ENCODE data around the gene STPG4. TPM values are rescaled to one million over a fixed set of nuclear protein-coding genes. Genes with fewer than 3 reads are reported as not detected.

The STPG4 gene
- total RNA-seq, 1 donor from 2014 or later: 2.9 TPM

- no peak for DNase-seq (ENCODE audit: extremely low spot score in 2 of 2)
- Histone ChIP-seq H3K9me3 (no peaks in the 10 kb centered on the region), H3K4me1 (peaks cover 87% of the 10 kb centered on the region), H3K36me3 (no peaks in the 10 kb centered on the region), H3K27me3 (no peaks in the 10 kb centered on the region), H3K27ac (peak overlapping the region; percentile 87), H3K4me3 (no peak overlapping the region)
- intact Hi-C loops (cut with DNase I): no loop called here
- TF ChIP-seq POLR2AphosphoS5 (IDR thresholded peaks at IDR 0.05; ENCODE audit: insufficient read depth in 1 of 2, low read depth in 1 of 2): no peak
- TF ChIP-seq CTCF (IDR thresholded peaks at IDR 0.05): no peak
- no peak for TF ChIP-seq POLR2A (IDR thresholded peaks at IDR 0.05)
These were observed 87.2 kb downstream of the STPG4 start for GRCh38 chr2:47067788-47068407.

DNA sequence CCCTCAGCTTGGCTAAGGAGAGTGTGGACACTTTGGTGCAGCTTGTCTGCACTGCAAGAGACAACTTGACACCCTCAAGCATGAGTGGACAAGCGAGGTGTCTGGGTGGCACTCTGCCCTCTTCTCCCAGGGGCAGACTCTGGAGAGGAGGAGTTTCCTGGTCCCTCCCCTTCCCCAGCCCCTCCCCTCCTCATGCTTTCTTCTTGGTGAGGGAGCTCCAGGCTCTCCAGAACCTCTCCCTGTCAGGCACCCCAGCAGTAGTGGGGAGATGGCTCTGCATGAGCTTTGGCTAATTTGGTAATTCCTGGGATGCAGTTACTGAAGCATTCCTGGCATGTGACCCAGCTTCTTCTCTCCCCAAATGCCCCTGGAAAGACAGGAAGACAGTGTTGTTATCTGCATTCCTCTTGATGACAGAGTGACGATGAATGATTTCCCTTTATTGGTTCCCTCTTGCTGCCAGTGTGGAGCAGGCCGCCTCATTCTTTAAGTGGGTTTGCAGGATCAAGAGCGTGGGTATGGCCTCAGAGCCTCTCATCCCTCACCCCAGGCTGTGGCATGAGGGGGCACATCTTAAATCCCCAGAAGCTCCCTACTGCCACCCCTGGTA is 89.2 kb downstream of the STPG4 start:
- no peaks in the 10 kb centered on the region for H3K9me3 ChIP-seq
- peak overlapping the region; percentile 69 for H3K27ac ChIP-seq
- TF ChIP-seq POLR2AphosphoS5 (IDR thresholded peaks at IDR 0.05; ENCODE audit: insufficient read depth in 1 of 2, low read depth in 1 of 2) (no peak), POLR2A (IDR thresholded peaks at IDR 0.05) (no peak), CTCF (IDR thresholded peaks at IDR 0.05) (no peak)
- DNase-seq (ENCODE audit: extremely low spot score in 2 of 2): no peak
- intact Hi-C loops (cut with DNase I): no loop called here
- H3K36me3 ChIP-seq: peaks cover 0 to 13% of the 10 kb centered on the region in 2 donors
- no peaks in the 10 kb centered on the region for H3K27me3 ChIP-seq
- H3K4me3 ChIP-seq: no peak overlapping the region
- H3K4me1 ChIP-seq: peaks cover 80% of the 10 kb centered on the region

DNA sequence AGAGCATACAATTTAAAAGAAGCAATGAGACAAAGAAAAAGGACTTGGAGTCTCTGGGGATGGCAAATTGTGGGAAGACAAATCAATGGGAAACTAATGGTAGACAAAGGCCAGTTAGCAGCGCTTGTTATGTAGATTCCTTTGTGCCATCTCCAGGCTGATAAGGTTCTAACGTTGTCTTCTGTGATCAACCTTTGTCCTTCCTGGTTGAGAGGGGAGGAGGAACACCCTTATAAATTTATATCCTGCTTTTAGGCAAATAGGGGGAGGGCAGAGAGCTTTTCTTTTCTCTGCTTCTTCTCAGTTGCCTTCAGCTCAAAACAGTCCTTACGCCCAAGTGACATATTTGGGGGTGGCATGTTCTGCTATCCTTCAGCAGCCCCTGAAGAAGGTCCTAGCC is 89.8 kb downstream of the STPG4 start:
- Histone ChIP-seq H3K36me3 (peaks cover 0 to 17% of the 10 kb centered on the region in 2 donors), H3K9me3 (no peaks in the 10 kb centered on the region), H3K27ac (peak overlapping the region; percentile 69), H3K4me3 (no peak overlapping the region), H3K27me3 (no peaks in the 10 kb centered on the region), H3K4me1 (peaks cover 80% of the 10 kb centered on the region)
- DNase-seq (ENCODE audit: extremely low spot score in 2 of 2): no peak
- TF ChIP-seq POLR2A (IDR thresholded peaks at IDR 0.05) (no peak), CTCF (IDR thresholded peaks at IDR 0.05) (no peak), POLR2AphosphoS5 (IDR thresholded peaks at IDR 0.05; ENCODE audit: insufficient read depth in 1 of 2, low read depth in 1 of 2) (no peak)
- intact Hi-C loops (cut with DNase I): no loop called here

DNA sequence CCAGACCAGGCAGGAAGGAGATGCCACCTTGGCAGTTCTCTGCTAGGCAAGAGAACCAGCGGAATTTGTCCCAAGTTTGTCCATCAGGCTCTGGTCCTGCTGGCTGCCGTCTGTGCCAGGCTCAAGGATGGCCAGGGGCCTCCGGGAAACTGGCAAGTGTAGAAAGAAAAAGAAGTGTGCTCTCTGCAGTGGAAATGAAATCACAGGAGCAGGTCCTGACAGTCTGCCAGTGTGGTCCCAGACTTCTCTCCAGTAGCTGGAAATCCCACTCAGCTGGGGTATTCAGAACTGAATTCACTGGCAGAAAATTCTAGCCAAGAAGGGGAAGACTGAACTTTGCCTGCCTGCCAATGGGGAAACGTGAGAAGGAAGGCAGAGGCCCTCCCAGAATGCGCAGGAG is 91.0 kb downstream of the STPG4 start:
- Histone ChIP-seq H3K27me3 (no peaks in the 10 kb centered on the region), H3K36me3 (peaks cover 0 to 17% of the 10 kb centered on the region in 2 donors), H3K27ac (peak overlapping the region; percentile 37), H3K4me3 (no peak overlapping the region), H3K9me3 (no peaks in the 10 kb centered on the region), H3K4me1 (peaks cover 80% of the 10 kb centered on the region)
- DNase-seq (ENCODE audit: extremely low spot score in 2 of 2): no peak
- intact Hi-C loops (cut with DNase I): no loop called here
- TF ChIP-seq POLR2AphosphoS5 (IDR thresholded peaks at IDR 0.05; ENCODE audit: insufficient read depth in 1 of 2, low read depth in 1 of 2): no peak
- TF ChIP-seq CTCF (IDR thresholded peaks at IDR 0.05): no peak
- TF ChIP-seq POLR2A (IDR thresholded peaks at IDR 0.05): no peak

DNA sequence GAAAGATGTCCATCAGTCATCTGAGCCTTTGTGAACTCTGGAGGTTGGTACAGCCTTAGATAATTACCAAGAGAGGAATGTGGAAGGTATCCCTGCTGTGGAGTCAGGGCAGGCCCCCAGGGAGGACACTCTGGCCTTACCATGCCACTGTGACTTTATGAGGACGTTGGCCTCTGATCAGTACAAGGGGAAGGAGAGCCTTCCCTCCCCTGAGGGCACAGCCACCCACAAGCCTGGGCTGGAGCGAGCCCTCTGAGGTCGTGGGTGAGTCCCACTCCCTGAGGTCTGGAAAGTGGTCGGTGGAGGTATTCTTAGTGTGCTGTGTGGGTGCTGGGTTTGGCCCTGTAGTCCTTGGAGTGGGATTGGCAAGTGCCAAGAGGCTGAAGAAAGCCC is 91.6 kb downstream of the STPG4 start:
- no peak for DNase-seq (ENCODE audit: extremely low spot score in 2 of 2)
- peaks cover 80% of the 10 kb centered on the region for H3K4me1 ChIP-seq
- H3K27ac ChIP-seq: peak overlapping the region; percentile 37
- H3K4me3 ChIP-seq: no peak overlapping the region
- TF ChIP-seq CTCF (IDR thresholded peaks at IDR 0.05) (no peak), POLR2AphosphoS5 (IDR thresholded peaks at IDR 0.05; ENCODE audit: insufficient read depth in 1 of 2, low read depth in 1 of 2) (no peak)
- no peaks in the 10 kb centered on the region for H3K9me3 ChIP-seq
- no peaks in the 10 kb centered on the region for H3K27me3 ChIP-seq
- peaks cover 0 to 17% of the 10 kb centered on the region in 2 donors for H3K36me3 ChIP-seq
- intact Hi-C loops (cut with DNase I): no loop called here
